B cell (primary cell): ENCODE data around the gene RREB1. TPM values are rescaled to one million over a fixed set of nuclear protein-coding genes. Genes with fewer than 3 reads are reported as not detected.
A peak's percentile ranks its signal among the peaks of the same experiment; 100 is the strongest.

ENCODE experiments used
- ATAC-seq: fragments of 200-7000 bp; cut with Tn5 transposase; one replicate; pipeline ENCODE4 v1.10.0; 2021; ENCODE audit warnings: low read depth, mild to moderate bottlenecking, moderate number of reproducible peaks, moderate library complexity
- CTCF ChIA-PET: fragments of 350-600 bp; sonication (Branson Sonifier 250); formaldehyde crosslinking; loops from one replicate; lab custom pipeline; 2021; ENCODE audit warnings: antibody characterized with exemption, inconsistent platforms; lab: Charles Lee
- POLR2A ChIA-PET: fragments of 350-600 bp; sonication (Branson Sonifier 250); formaldehyde crosslinking; loops from one replicate; lab custom pipeline; 2021; ENCODE audit warnings: antibody characterized with exemption; lab: Charles Lee
- DNase-seq: peaks from one replicate; pipeline ENCODE4 v3.0.0; 2013
- H2AFZ ChIP-seq: 2 replicates; pipeline ENCODE4 v1.6.1; 2012; ENCODE audit warnings: mild to moderate bottlenecking, low read depth, low read length; ENCODE audit not compliant: insufficient read depth, poor library complexity, severe bottlenecking
- H3K27ac ChIP-seq, 2 donors: 1 replicate in 1 of 2; 2 replicates in 1 of 2; pipeline ENCODE4 v1.5.1; 2012 to 2013; ENCODE audit warnings: low read length in 2 of 2, mild to moderate bottlenecking in 2 of 2, moderate library complexity in 1 of 2
- H3K27me3 ChIP-seq, 4 experiments: fragments of 200-600 bp in 1 of 4; sonication (generic) in 1 of 4; replicated peaks in 1 of 4; 1 replicate in 2 of 4; 2 replicates in 2 of 4; pipeline versions ENCODE4 v1.6.1 to v1.7.0; 2013 to 2016; ENCODE audit warnings: low read length in 3 of 4, mild to moderate bottlenecking in 2 of 4, mixed read lengths in 1 of 4, moderate library complexity in 1 of 4; ENCODE audit not compliant: insufficient read depth in 4 of 4, control insufficient read depth in 3 of 4; ENCODE audit errors: control extremely low read depth in 1 of 4
- H3K36me3 ChIP-seq, 2 experiments: replicated peaks in 1 of 2; 1 replicate in 1 of 2; 2 replicates in 1 of 2; pipeline versions ENCODE4 v1.6.1 to v1.7.1; 2013; ENCODE audit warnings: low read length in 1 of 2; ENCODE audit not compliant: insufficient read depth in 2 of 2, control insufficient read depth in 1 of 2; ENCODE audit errors: control extremely low read depth in 1 of 2, extremely low read depth in 1 of 2
- H3K4me1 ChIP-seq, 2 donors: fragments of 200-600 bp in 1 of 2; sonication (generic) in 1 of 2; 1 replicate in 1 of 2; 2 replicates in 1 of 2; pipeline versions ENCODE4 v1.5.1 to v1.6.1; 2013 to 2017; ENCODE audit warnings: low read length in 2 of 2; ENCODE audit not compliant: control insufficient read depth in 2 of 2, insufficient read depth in 2 of 2
- H3K4me2 ChIP-seq: replicated peaks from 2 replicates; pipeline ENCODE3; 2012; ENCODE audit warnings: mild to moderate bottlenecking, low read depth, low read length; ENCODE audit not compliant: poor library complexity, severe bottlenecking
- H3K4me3 ChIP-seq, 5 experiments: fragments of 200-600 bp in 1 of 5; sonication (generic) in 1 of 5; 1 replicate in 3 of 5; 2 replicates in 2 of 5; pipeline versions ENCODE4 v1.5.1 to v1.7.0; 2011 to 2016; ENCODE audit warnings: low read length in 4 of 5, mild to moderate bottlenecking in 4 of 5, low read depth in 2 of 5, control low read depth in 1 of 5, moderate library complexity in 1 of 5; ENCODE audit not compliant: insufficient read depth in 1 of 5; ENCODE audit errors: control extremely low read depth in 1 of 5, extremely low read depth in 1 of 5
- H3K79me2 ChIP-seq: fragments of 200-600 bp; sonication (generic); one replicate; pipeline ENCODE4 v1.6.0; 2016; ENCODE audit warnings: low read length; ENCODE audit not compliant: control insufficient read depth, insufficient read depth
- H3K9ac ChIP-seq: fragments of 200-600 bp; sonication (generic); 2 replicates; pipeline ENCODE4 v1.6.1; 2017; ENCODE audit warnings: mild to moderate bottlenecking, low read length, moderate library complexity
- H3K9me3 ChIP-seq, 3 donors: one replicate each; pipeline versions ENCODE4 v1.6.1 to v1.7.1; 2013; ENCODE audit warnings: low read length in 2 of 3; ENCODE audit not compliant: control insufficient read depth in 2 of 3, insufficient read depth in 1 of 3; ENCODE audit errors: control extremely low read depth in 1 of 3
- H4K20me1 ChIP-seq: 2 replicates; pipeline ENCODE4 v1.6.0; 2012; ENCODE audit warnings: mild to moderate bottlenecking, low read length; ENCODE audit not compliant: insufficient read depth, control insufficient read depth, poor library complexity, severe bottlenecking
- H3K27ac Mint-ChIP-seq: one replicate; pipeline ENCODE4 v1.8.0; 2021; ENCODE audit warnings: mixed read lengths
- H3K27me3 Mint-ChIP-seq: one replicate; pipeline ENCODE4 v1.8.0; 2021; ENCODE audit warnings: mixed read lengths
- H3K4me1 Mint-ChIP-seq: one replicate; pipeline ENCODE4 v1.8.0; 2021; ENCODE audit warnings: mixed read lengths
- H3K4me3 Mint-ChIP-seq: one replicate; pipeline ENCODE4 v1.8.0; 2021; ENCODE audit warnings: mixed read lengths
- H3K9me3 Mint-ChIP-seq: one replicate; pipeline ENCODE4 v1.8.0; 2022; ENCODE audit warnings: mixed read lengths; ENCODE audit not compliant: insufficient read depth
- EZH2 ChIP-seq: IDR thresholded peaks from 2 replicates; pipeline ENCODE4 v1.6.1; 2012; ENCODE audit warnings: borderline replicate concordance, low read depth, mild to moderate bottlenecking, moderate library complexity, low read length; ENCODE audit not compliant: insufficient read depth, poor library complexity, severe bottlenecking
- WGBS: methylation state at CpG from one replicate; pipeline ENCODE4 v1.1.5; 2013; ENCODE audit warnings: missing lambda C conversion rate; ENCODE audit not compliant: insufficient coverage; 5-methylcytosine and 5-hydroxymethylcytosine counted together
- intact Hi-C: fragments of 100-400 bp; cut with micrococcal nuclease; formaldehyde crosslinking; loops from one replicate; pipeline ENCODE4 v1.10.0; 2022
- polyA plus RNA-seq: library from polyadenylated mRNA; depleted of rRNA; stranded (reverse); fragments of >200 nt; gene quantifications from 2 replicates; pipeline ENCODE4 v1.2.3, GENCODE V29; 2012
- total RNA-seq, 2 donors: library from RNA; stranded (reverse); fragments of 120-200 nt in 1 of 2; gene quantifications; 1 replicate in 1 of 2; 2 replicates in 1 of 2; pipeline versions ENCODE4 v1.2.3 to v1.2.4, GENCODE V29; 2013 to 2022
- TF ChIP-seq, protein P1 (sequence below): fragments of 200-600 bp; IDR thresholded peaks from one replicate; pipeline ENCODE4 v1.8.0; 2022; ENCODE audit warnings: antibody characterized with exemption, mild to moderate bottlenecking

RREB1 gene
- total and polyA plus RNA-seq, 2 donors (not counting 1 experiment from before 2014, with no cell fraction given) = 10.4 to 58.6 TPM

GRCh38 chr6:7222197-7222596, 114.4 kb downstream of the RREB1 start:
- intact Hi-C loops = no loop called here
- Histone ChIP-seq H4K20me1 (peaks cover 3% of the 10 kb centered on the region), H3K79me2 (peaks cover 11% of the 10 kb centered on the region), H3K9me3 (no peaks in the 10 kb centered on the region), H3K27me3 (no peaks in the 10 kb centered on the region), H2AFZ (no peak overlapping the region), H3K27ac (no peak overlapping the region), H3K4me1 (peaks cover 0 to 4% of the 10 kb centered on the region in 2 donors), H3K36me3 (peaks cover 3 to 59% of the 10 kb centered on the region in 2 experiments), H3K4me3 (no peak overlapping the region), H3K4me2 (no peak overlapping the region), H3K9ac (no peak overlapping the region)
- no peak overlapping the region for H3K4me3 Mint-ChIP-seq
- CTCF ChIA-PET = no interaction called here
- no peaks in the 10 kb centered on the region for H3K27me3 Mint-ChIP-seq
- no peak for ATAC-seq
- no peak for TF ChIP-seq EZH2
- TF ChIP-seq, protein P1, sequence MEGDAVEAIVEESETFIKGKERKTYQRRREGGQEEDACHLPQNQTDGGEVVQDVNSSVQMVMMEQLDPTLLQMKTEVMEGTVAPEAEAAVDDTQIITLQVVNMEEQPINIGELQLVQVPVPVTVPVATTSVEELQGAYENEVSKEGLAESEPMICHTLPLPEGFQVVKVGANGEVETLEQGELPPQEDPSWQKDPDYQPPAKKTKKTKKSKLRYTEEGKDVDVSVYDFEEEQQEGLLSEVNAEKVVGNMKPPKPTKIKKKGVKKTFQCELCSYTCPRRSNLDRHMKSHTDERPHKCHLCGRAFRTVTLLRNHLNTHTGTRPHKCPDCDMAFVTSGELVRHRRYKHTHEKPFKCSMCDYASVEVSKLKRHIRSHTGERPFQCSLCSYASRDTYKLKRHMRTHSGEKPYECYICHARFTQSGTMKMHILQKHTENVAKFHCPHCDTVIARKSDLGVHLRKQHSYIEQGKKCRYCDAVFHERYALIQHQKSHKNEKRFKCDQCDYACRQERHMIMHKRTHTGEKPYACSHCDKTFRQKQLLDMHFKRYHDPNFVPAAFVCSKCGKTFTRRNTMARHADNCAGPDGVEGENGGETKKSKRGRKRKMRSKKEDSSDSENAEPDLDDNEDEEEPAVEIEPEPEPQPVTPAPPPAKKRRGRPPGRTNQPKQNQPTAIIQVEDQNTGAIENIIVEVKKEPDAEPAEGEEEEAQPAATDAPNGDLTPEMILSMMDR = no peak
- 100% methylated on average over 1 of the region's 5 CpGs for WGBS
- H3K27ac Mint-ChIP-seq = no peak overlapping the region
- DNase-seq = no peak
- no peaks in the 10 kb centered on the region for H3K9me3 Mint-ChIP-seq
- POLR2A ChIA-PET = no interaction called here
- peaks cover 5% of the 10 kb centered on the region for H3K4me1 Mint-ChIP-seq

DNA sequence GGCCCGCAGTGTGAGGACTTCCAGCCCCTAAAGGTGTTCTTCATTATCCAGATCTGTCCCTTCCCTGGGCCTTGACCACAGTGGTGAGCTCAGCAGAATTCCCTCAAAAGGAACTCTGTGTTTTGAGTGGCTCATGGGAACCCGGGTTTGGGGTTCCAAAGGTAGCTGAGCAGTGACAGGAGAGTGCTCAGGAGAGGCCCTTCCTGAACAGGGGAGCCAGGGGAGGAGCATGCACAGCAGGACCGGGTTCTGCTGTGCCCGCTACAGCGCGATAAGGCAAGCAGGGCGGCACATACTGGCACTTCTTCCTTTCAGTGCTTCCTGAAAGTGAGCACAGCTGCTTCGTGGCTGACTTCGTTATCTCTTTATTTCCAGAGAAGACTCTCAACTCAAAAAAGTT, 117.0 kb downstream of the RREB1 start:
- no peak overlapping the region for H3K4me3 Mint-ChIP-seq
- H3K27ac Mint-ChIP-seq = peak overlapping the region; percentile 33
- peaks cover 5% of the 10 kb centered on the region for H3K4me1 Mint-ChIP-seq
- Histone ChIP-seq H3K79me2 (peaks cover 2% of the 10 kb centered on the region), H3K4me3 (no peak overlapping the region), H3K27ac (no peak overlapping the region), H3K9me3 (no peaks in the 10 kb centered on the region), H3K4me2 (no peak overlapping the region), H3K9ac (no peak overlapping the region), H3K36me3 (peaks cover 3 to 60% of the 10 kb centered on the region in 2 experiments), H2AFZ (no peak overlapping the region), H4K20me1 (no peaks in the 10 kb centered on the region), H3K27me3 (no peaks in the 10 kb centered on the region), H3K4me1 (peaks cover 0 to 4% of the 10 kb centered on the region in 2 donors)
- whole genome bisulfite sequencing = 23% methylated on average over 8 of the region's 9 CpGs
- TF ChIP-seq, protein P1 = no peak
- TF ChIP-seq EZH2 = no peak
- no peaks in the 10 kb centered on the region for H3K27me3 Mint-ChIP-seq
- intact Hi-C loops = no loop called here
- no peaks in the 10 kb centered on the region for H3K9me3 Mint-ChIP-seq
- DNase-seq (no peak), ATAC-seq (no peak)
- ChIA-PET CTCF (interaction anchor here (1.0 to 1.4 kb wide), 2 partner anchors 10 to 466 kb away, joined by 3 to 4 read pairs; no protein-coding TSS in a partner anchor), POLR2A (no interaction called here)
